Ovary (tissue), 9 donors: ENCODE measurements around the gene LGR4. TPM values are rescaled to one million over a fixed set of nuclear protein-coding genes. Genes with fewer than 3 reads are reported as not detected.

Source experiments
- DNase-seq, 5 donors: peaks; one replicate each; pipeline ENCODE4 v3.0.0-alpha.2; 2019 to 2020
- H3K27ac ChIP-seq, 2 donors: fragments of 200-600 bp; one replicate each; pipeline versions ENCODE4 v1.5.1 to v1.8.0; 2019 to 2022
- H3K27me3 ChIP-seq: fragments of 200-600 bp; one replicate; pipeline ENCODE4 v1.8.0; 2022
- H3K36me3 ChIP-seq: fragments of 200-600 bp; sonication (generic); one replicate; pipeline ENCODE4 v1.5.1; 2019
- H3K4me1 ChIP-seq: one replicate; pipeline ENCODE4 v1.8.1; 2013; ENCODE audit warnings: mild to moderate bottlenecking, moderate library complexity; ENCODE audit not compliant: insufficient read depth
- H3K4me3 ChIP-seq: fragments of 200-600 bp; sonication (generic); one replicate; pipeline ENCODE4 v1.5.1; 2017
- H3K9me3 ChIP-seq, 2 donors: fragments of 200-600 bp in 1 of 2; sonication (generic) in 1 of 2; one replicate each; pipeline versions ENCODE4 v1.5.1 to v1.8.1; 2013 to 2019; ENCODE audit warnings: mild to moderate bottlenecking in 1 of 2, moderate library complexity in 1 of 2
- CTCF ChIP-seq, 3 donors: fragments of 450-650 bp in 2 of 3; fragments of 200-600 bp in 1 of 3; IDR thresholded peaks; one replicate each; pipeline versions ENCODE4 v1.5.1 to v1.8.0; 2016 to 2022; ENCODE audit warnings: antibody characterized with exemption in 3 of 3, mild to moderate bottlenecking in 1 of 3
- EP300 ChIP-seq: sonication (generic); formaldehyde crosslinking; IDR thresholded peaks from one replicate; pipeline ENCODE4 v1.6.1; 2017; ENCODE audit warnings: antibody characterized with exemption
- POLR2A ChIP-seq: fragments of 450-650 bp; IDR thresholded peaks from one replicate; pipeline ENCODE4 v1.6.1; 2017; ENCODE audit warnings: antibody characterized with exemption, mild to moderate bottlenecking, moderate library complexity
- WGBS, 3 donors: extraction: QIAGEN DNeasy Blood & Tissue Kit in 1 of 3; methylation state at CpG; one replicate each; pipeline versions ENCODE4 v1.1.5 to v1.1.7; 2013 to 2017; 5-methylcytosine and 5-hydroxymethylcytosine counted together
- intact Hi-C, 4 donors: fragments of 100-400 bp; cut with DNase I; formaldehyde crosslinking; loops; one replicate each; pipeline versions ENCODE4 v1.11.0 to v1.15.1; 2022 to 2023
- polyA plus RNA-seq, 2 donors: library from polyadenylated mRNA; stranded (reverse); fragments of 200-250 nt in 1 of 2; fragments of 350-450 nt in 1 of 2; fragmentation: Illumina TruSeq in 1 of 2; extraction: RNeasy Lipid Tissue Mini Kit (QIAGEN cat#74804) in 1 of 2; gene quantifications; one replicate each; pipeline ENCODE4 v1.2.3, GENCODE V29; 2013 to 2014
- total RNA-seq, 7 donors: library from RNA; depleted of rRNA in 2 of 7; stranded (reverse); fragments of >200 nt in 2 of 7; fragmentation: NEBNext Ultra II Directional in 3 of 7; extraction: Animal tissue kit (Norgen Biotek cat#: 25700) in 3 of 7; gene quantifications; one replicate each; pipeline versions ENCODE4 v1.1.0 to v1.2.4, GENCODE V29; 2016 to 2023
- donor health status: DM: no; HTN: no; CAD: no; lungs with moderate emphysema.
- donor health status: DM: no; HTN: no; CAD: no.
- donor health status: Bipolar disorder and iron deficiency.
- donor health status: DM: yes; HTN: yes; CAD: no.
- donor health status: DM: no; HTN: no; CAD: no.
- donor health status: DM: yes; HTN: yes; CAD: no.

LGR4 gene
- total and polyA plus RNA-seq, 9 donors: 15.3 to 51.1 (median 32.3) TPM

DNA sequence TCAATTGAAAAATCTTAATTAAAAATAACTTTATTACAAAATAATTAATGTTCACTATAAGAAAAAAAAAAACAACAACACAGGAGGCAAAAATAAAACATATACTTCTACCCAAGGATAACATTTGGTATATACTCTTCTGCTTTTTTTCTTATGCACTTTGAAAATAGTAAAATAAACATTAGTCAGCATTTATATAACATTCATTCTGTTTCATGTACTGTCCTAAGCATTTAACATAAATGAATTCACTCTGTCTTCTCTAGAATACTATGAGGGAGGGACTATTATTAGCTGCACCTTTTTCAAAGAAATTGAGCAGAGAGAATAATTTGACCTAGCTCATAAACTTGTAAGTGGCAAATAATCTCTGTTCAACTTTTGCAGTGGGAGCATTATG is 61.3 kb downstream of the LGR4 start:
- Histone ChIP-seq H3K9me3 (no peaks in the 10 kb centered on the region), H3K27ac (no peak overlapping the region), H3K36me3 (no peaks in the 10 kb centered on the region), H3K4me1 (no peaks in the 10 kb centered on the region), H3K27me3 (no peaks in the 10 kb centered on the region), H3K4me3 (no peak overlapping the region)
- no peak for DNase-seq
- no peak for TF ChIP-seq POLR2A
- no peak for TF ChIP-seq CTCF (IDR thresholded peaks at IDR 0.05)
- TF ChIP-seq EP300: no peak
- intact Hi-C loops: loop anchor here in 1 of 4 donors (10.0 kb wide), 1 partner anchor 53 kb away; no protein-coding TSS in a partner anchor

GRCh38 chr11:27410272-27410671 is 62.3 kb downstream of the LGR4 start:
- Histone ChIP-seq H3K4me1 (no peaks in the 10 kb centered on the region), H3K27me3 (no peaks in the 10 kb centered on the region), H3K27ac (no peak overlapping the region), H3K9me3 (no peaks in the 10 kb centered on the region), H3K36me3 (no peaks in the 10 kb centered on the region), H3K4me3 (no peak overlapping the region)
- WGBS, 3 donors: 98% methylated on average over 1 of the region's 1 CpG
- TF ChIP-seq CTCF (IDR thresholded peaks at IDR 0.05) (no peak), EP300 (no peak), POLR2A (no peak)
- intact Hi-C loops: loop anchor here in 1 of 4 donors (10.0 kb wide), 1 partner anchor 55 kb away; no protein-coding TSS in a partner anchor
- no peak for DNase-seq

DNA sequence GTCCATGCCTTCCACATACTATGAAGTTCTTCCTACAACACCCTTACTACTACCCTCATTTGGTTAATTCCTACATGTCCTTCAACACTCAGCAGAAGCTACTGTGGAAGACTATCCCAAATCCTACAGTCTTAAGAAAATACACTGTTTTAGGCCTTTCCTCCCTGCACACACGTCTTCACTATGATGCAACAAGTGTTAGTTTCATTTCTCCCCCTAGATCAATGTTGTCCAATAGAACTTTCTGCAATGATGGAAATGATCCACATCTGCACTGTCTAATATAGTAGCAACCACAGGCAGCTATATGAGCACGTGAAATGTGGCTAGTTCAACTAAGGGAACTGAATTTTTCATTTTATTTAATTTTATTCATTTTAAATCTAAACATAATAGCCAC is 62.8 kb downstream of the LGR4 start:
- no peaks in the 10 kb centered on the region for H3K27me3 ChIP-seq
- no peaks in the 10 kb centered on the region for H3K9me3 ChIP-seq

GRCh38 chr11:27409049-27409448 is 63.5 kb downstream of the LGR4 start:
- H3K27ac ChIP-seq: no peak overlapping the region
- TF ChIP-seq EP300 (no peak), POLR2A (no peak), CTCF (IDR thresholded peaks at IDR 0.05) (no peak)
- H3K4me1 ChIP-seq: no peaks in the 10 kb centered on the region
- intact Hi-C loops: no loop called here
- no peak overlapping the region for H3K4me3 ChIP-seq
- no peaks in the 10 kb centered on the region for H3K27me3 ChIP-seq
- no peaks in the 10 kb centered on the region for H3K9me3 ChIP-seq
- no peak for DNase-seq
- no peaks in the 10 kb centered on the region for H3K36me3 ChIP-seq

More for the DNA sequence above, 62.8 kb downstream of the LGR4 start:
- H3K4me3 ChIP-seq: no peak overlapping the region
- WGBS, 3 donors: 92 to 98% (median 94%) methylated on average over 2 of the region's 2 CpGs
- DNase-seq: no peak
- no peaks in the 10 kb centered on the region for H3K36me3 ChIP-seq
- no peaks in the 10 kb centered on the region for H3K4me1 ChIP-seq
- H3K27ac ChIP-seq: no peak overlapping the region
- TF ChIP-seq CTCF (IDR thresholded peaks at IDR 0.05) (no peak), POLR2A (no peak), EP300 (no peak)
- intact Hi-C loops: loop anchor here in 1 of 4 donors (10.0 kb wide), 1 partner anchor 55 kb away; no protein-coding TSS in a partner anchor
